Neural cell (in vitro differentiated cells): ENCODE data around the gene KIRREL3.
"Not testable (repeated sequence)": the region's sequence is repeated elsewhere in the genome, so short reads cannot be mapped to it uniquely, and the experiment has no call there.

Experiments used
- TAF1 ChIP-seq: IDR thresholded peaks from 2 replicates; pipeline ENCODE4 v1.6.1; 2012; ENCODE audit warnings: low read depth
- TF ChIP-seq, protein P1 (sequence below): fragments of 450-650 bp; IDR thresholded peaks from 2 replicates; pipeline ENCODE4 v1.5.1; 2014; ENCODE audit warnings: antibody characterized with exemption, mild to moderate bottlenecking, moderate library complexity; ENCODE audit not compliant: poor library complexity, severe bottlenecking

GRCh38 chr11:126952533-126952932, 48.0 kb downstream of the KIRREL3 start:
- TF ChIP-seq, protein P1, sequence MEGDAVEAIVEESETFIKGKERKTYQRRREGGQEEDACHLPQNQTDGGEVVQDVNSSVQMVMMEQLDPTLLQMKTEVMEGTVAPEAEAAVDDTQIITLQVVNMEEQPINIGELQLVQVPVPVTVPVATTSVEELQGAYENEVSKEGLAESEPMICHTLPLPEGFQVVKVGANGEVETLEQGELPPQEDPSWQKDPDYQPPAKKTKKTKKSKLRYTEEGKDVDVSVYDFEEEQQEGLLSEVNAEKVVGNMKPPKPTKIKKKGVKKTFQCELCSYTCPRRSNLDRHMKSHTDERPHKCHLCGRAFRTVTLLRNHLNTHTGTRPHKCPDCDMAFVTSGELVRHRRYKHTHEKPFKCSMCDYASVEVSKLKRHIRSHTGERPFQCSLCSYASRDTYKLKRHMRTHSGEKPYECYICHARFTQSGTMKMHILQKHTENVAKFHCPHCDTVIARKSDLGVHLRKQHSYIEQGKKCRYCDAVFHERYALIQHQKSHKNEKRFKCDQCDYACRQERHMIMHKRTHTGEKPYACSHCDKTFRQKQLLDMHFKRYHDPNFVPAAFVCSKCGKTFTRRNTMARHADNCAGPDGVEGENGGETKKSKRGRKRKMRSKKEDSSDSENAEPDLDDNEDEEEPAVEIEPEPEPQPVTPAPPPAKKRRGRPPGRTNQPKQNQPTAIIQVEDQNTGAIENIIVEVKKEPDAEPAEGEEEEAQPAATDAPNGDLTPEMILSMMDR: not testable (repeated sequence)
- not testable (repeated sequence) for TF ChIP-seq TAF1
